Activated B cell treated with CpG ODN at 0.5 μM for 24 hours (primary cell): ENCODE measurements around the gene MBNL2. TPM values are rescaled to one million over a fixed set of nuclear protein-coding genes. Genes with fewer than 3 reads are reported as not detected.

Source experiments
- ATAC-seq: fragments of 200-7000 bp; cut with Tn5 transposase; one replicate; pipeline ENCODE4 v1.10.0; 2021; ENCODE audit warnings: low read depth, mild to moderate bottlenecking, moderate library complexity
- CTCF ChIA-PET: fragments of 350-600 bp; sonication (Branson Sonifier 250); formaldehyde crosslinking; loops from one replicate; lab custom pipeline; 2021; ENCODE audit warnings: antibody characterized with exemption; lab: Charles Lee
- POLR2A ChIA-PET: fragments of 350-600 bp; sonication (Branson Sonifier 250); formaldehyde crosslinking; loops from one replicate; lab custom pipeline; 2021; ENCODE audit warnings: antibody characterized with exemption; lab: Charles Lee
- DNase-seq: peaks from one replicate; pipeline ENCODE4 v3.0.0; 2022
- H3K27ac Mint-ChIP-seq: one replicate; pipeline ENCODE4 v1.8.0; 2020; ENCODE audit warnings: mixed read lengths
- H3K27me3 Mint-ChIP-seq: one replicate; pipeline ENCODE4 v1.8.0; 2021; ENCODE audit warnings: mixed read lengths
- H3K36me3 Mint-ChIP-seq: one replicate; pipeline ENCODE4 v1.8.0; 2021; ENCODE audit warnings: low read depth, mixed read lengths
- H3K4me1 Mint-ChIP-seq: one replicate; pipeline ENCODE4 v1.8.0; 2021; ENCODE audit warnings: mixed read lengths
- H3K4me3 Mint-ChIP-seq: one replicate; pipeline ENCODE4 v1.8.0; 2020; ENCODE audit warnings: mild to moderate bottlenecking, mixed read lengths
- H3K9me3 Mint-ChIP-seq: one replicate; pipeline ENCODE4 v1.8.0; 2020; ENCODE audit warnings: mixed read lengths
- CTCF ChIP-seq: fragments of 200-600 bp; IDR thresholded peaks from one replicate; pipeline ENCODE4 v1.8.0; 2022; ENCODE audit warnings: antibody characterized with exemption, mild to moderate bottlenecking
- intact Hi-C: fragments of 100-400 bp; cut with micrococcal nuclease; formaldehyde crosslinking; loops from one replicate; pipeline ENCODE4 v1.15.1; 2024
- total RNA-seq: library from RNA; stranded (reverse); gene quantifications from 2 replicates; pipeline ENCODE4 v1.2.3, GENCODE V29; 2022

Gene MBNL2
- total RNA-seq, 1 donor from 2014 or later, result 18.8 TPM

DNA sequence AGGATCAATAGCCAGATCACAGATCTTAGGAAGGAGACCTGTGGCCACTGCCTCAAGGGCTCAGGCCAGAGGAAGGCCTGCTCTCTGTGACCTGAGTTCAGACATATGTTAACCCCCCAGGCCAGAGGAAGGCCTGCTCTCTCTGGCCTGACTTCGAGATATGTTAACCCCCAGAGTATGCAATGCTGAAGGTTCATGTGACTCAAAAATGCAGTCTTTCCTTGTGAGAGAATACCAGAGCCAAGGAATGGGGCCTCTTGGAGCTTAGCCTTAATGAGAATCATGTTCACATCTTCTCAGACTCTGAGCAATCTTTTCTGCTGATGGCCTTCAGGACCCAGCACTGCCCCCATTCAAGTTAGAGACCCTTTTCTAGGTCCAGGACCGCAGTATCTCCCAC lies 36.7 kb downstream of the MBNL2 start:
- H3K4me3 Mint-ChIP-seq, result no peak overlapping the region
- H3K27ac Mint-ChIP-seq, result no peak overlapping the region
- no peaks in the 10 kb centered on the region for H3K9me3 Mint-ChIP-seq
- peaks cover 71% of the 10 kb centered on the region for H3K4me1 Mint-ChIP-seq
- intact Hi-C loops, result no loop called here
- H3K27me3 Mint-ChIP-seq, result no peaks in the 10 kb centered on the region
- no peak for DNase-seq
- ATAC-seq, result no peak
- POLR2A ChIA-PET, result no interaction called here
- TF ChIP-seq CTCF, result no peak
- peaks cover 29% of the 10 kb centered on the region for H3K36me3 Mint-ChIP-seq
- CTCF ChIA-PET, result no interaction called here

DNA sequence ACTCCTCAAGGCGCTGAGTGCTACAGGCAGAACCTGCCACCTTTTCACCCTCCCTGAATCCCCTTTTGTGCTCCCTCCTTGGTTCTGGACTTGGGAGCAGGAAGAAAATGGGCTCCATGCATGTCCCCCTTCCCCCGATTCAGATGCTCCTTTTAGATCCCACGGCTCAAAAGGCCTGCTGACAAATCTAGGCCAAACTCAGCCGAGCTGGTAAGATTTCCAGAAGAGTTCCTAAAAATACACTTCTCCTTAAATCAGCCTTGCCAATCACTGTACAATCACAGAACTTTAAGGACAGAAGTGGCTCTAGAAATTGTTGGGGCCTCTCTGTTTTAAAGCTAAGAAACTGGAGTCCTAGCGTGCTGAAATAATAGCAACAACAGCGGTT lies 37.3 kb downstream of the MBNL2 start:
- ChIA-PET POLR2A (no interaction called here), CTCF (no interaction called here)
- Mint-ChIP-seq H3K4me1 (peaks cover 71% of the 10 kb centered on the region), H3K27me3 (no peaks in the 10 kb centered on the region), H3K4me3 (no peak overlapping the region), H3K36me3 (peaks cover 28% of the 10 kb centered on the region), H3K9me3 (no peaks in the 10 kb centered on the region), H3K27ac (peak overlapping the region; percentile 13)
- DNase-seq (no peak), ATAC-seq (no peak)
- no peak for TF ChIP-seq CTCF
- intact Hi-C loops, result no loop called here

DNA sequence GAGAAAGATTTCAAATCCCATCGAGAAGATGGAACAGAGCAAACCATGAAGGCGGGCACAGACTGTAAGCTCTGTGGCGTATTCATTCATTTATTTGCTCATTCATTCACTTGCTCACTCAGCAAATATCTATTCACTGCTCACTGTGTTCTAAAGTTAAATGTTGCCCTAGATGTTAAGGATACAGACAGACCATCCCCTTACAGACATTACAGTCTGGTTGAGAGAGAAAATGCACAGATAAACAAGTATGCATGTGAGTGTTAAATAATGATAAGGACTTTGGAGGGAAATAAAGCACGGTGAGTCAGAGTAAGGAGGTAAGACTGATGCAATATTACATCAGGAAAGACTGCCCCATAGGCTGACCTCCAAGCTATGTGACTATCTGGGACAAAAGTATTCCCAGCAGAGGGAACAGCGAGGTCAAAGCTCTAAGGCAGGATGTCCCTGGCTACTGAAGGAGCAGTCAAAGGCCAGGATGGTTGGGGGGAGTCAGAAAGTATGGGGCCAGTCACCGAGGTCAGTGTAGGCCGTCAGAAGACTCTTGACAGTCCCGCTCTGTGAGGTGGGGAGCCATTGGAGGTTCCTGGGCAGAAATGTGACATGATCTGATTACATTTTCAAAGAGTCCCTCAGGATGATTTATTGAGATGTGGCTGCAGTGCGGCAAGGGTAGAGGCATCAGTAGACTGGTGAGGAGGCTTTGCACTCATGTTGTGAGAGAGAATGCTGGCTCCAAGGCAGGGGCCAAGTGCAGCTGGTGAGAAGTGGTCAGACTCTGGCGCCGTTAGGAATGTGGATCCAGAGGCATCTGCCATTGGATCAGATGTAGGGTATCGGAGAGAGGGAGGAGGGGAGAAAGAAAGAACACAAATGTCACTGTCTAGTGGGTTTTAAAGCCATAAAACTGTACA lies 37.9 kb downstream of the MBNL2 start:
- POLR2A ChIA-PET, result no interaction called here
- CTCF ChIA-PET, result no interaction called here
- Mint-ChIP-seq H3K36me3 (peaks cover 28% of the 10 kb centered on the region), H3K27ac (peak overlapping the region; percentile 4), H3K27me3 (no peaks in the 10 kb centered on the region), H3K4me1 (peaks cover 74% of the 10 kb centered on the region), H3K9me3 (no peaks in the 10 kb centered on the region), H3K4me3 (no peak overlapping the region)
- no peak for TF ChIP-seq CTCF
- intact Hi-C loops, result loop anchor here (2.0 kb wide), 1 partner anchor 37 kb away; the partner anchor contains the start of gene MBNL2
- DNase-seq (no peak), ATAC-seq (no peak)

DNA sequence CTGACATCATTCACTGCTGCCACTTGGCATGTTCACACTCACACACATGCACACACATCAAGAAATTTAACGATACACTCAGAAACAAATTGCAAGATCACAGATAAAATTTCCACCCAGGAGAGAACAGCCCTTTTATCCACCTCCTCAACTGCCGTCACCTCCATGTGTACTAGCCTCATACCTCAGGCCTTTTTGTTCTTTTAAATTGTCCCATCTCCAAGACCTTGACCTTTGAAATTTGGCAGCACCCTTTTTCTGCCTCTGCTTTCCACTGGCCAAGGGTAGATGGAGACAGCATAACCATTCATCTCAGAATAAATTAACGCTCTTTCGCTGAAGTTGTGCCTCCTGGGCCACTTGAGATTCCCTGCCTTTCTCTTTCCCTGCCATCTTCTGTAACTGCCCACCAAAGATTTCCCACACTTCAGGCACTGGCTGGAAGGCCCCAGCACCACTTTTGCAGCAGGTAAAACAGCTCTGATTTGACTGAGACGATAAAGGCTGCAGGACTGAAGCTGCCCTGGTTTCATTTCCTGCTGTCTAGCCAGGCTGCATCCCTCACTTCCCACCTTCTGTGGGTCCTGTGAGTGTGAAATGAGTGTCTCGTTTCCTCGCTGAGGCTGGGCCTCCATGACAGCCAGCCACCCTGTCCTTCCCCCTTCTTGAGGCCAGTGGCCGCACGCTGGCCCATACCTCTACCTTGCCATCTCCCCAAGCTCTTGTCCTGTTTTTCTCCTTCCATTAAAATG lies 39.3 kb downstream of the MBNL2 start:
- Mint-ChIP-seq H3K27ac (peak overlapping the region; percentile 36), H3K4me3 (no peak overlapping the region), H3K27me3 (no peaks in the 10 kb centered on the region), H3K4me1 (peaks cover 67% of the 10 kb centered on the region), H3K9me3 (no peaks in the 10 kb centered on the region), H3K36me3 (peaks cover 28% of the 10 kb centered on the region)
- ChIA-PET POLR2A (no interaction called here), CTCF (no interaction called here)
- peak; percentile 58 for ATAC-seq
- no peak for TF ChIP-seq CTCF
- intact Hi-C loops, result loop anchor here (2.0 kb wide), 1 partner anchor 39 kb away; the partner anchor contains the start of gene MBNL2
- no peak for DNase-seq

DNA sequence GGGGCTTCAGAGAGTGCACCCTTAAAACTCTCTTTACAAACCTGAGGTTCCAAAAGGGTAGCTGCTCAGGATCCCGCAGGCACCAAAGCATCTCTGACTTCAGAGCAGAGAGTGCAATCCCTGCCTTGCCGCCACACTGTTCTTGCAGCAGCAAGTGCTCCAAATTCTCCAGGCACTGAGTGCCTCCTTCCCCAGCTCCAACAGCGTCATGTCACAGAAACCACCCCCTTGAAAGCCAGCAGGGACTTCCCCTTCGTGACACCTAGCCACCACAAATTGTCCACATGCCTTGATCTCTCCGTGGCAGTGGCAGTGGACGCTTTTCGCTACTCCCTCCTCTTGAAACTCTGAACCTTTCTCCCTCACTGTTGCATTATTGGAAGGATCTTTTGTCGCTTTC lies 39.9 kb downstream of the MBNL2 start:
- POLR2A ChIA-PET, result no interaction called here
- H3K27ac Mint-ChIP-seq, result peak overlapping the region; percentile 25
- H3K4me3 Mint-ChIP-seq, result no peak overlapping the region

More for the DNA sequence above, 39.9 kb downstream of the MBNL2 start:
- ATAC-seq (no peak), DNase-seq (no peak)
- CTCF ChIA-PET, result no interaction called here
- Mint-ChIP-seq H3K9me3 (no peaks in the 10 kb centered on the region), H3K36me3 (peaks cover 31% of the 10 kb centered on the region), H3K27me3 (no peaks in the 10 kb centered on the region), H3K4me1 (peaks cover 61% of the 10 kb centered on the region)
- intact Hi-C loops, result no loop called here
- no peak for TF ChIP-seq CTCF
